OCI-LY7 (cell line): Measurements from ENCODE around the gene HSPA2. TPM values are rescaled to one million over a fixed set of nuclear protein-coding genes. Genes with fewer than 3 reads are reported as not detected.

Experiments
- BruUV-seq: library from RNA; stranded (reverse); fragments of 400-500 nt; replicated peaks from 2 replicates; lab custom pipeline; 2021; lab: Mats Ljungman, UMichigan
- CTCF ChIA-PET: fragments of 300-600 bp; sonication (Branson Sonifier 250); formaldehyde crosslinking; loops from one replicate; lab custom pipeline; 2022; ENCODE audit warnings: antibody characterized with exemption; ENCODE audit not compliant: unreplicated experiment; lab: Charles Lee
- POLR2A ChIA-PET: fragments of 300-600 bp; sonication (Branson Sonifier 250); formaldehyde crosslinking; loops from one replicate; lab custom pipeline; 2022; ENCODE audit warnings: antibody characterized with exemption; lab: Charles Lee
- DNase-seq: peaks from one replicate; pipeline ENCODE4 v3.0.0-alpha.2; 2015; ENCODE audit warnings: low spot score
- H2AFZ ChIP-seq: fragments of 200-600 bp; sonication (generic), shearing (Covaris generic); 2 replicates; pipeline ENCODE4 v1.6.1; 2014; ENCODE audit warnings: mild to moderate bottlenecking, antibody characterized with exemption, low read length, moderate library complexity
- H3K27ac ChIP-seq: fragments of 200-600 bp; sonication (generic); 2 replicates; pipeline ENCODE4 v1.5.1; 2014; ENCODE audit warnings: mixed run types, low read depth, mild to moderate bottlenecking, moderate library complexity, low read length, inconsistent platforms; ENCODE audit not compliant: poor library complexity, severe bottlenecking
- H3K36me3 ChIP-seq: fragments of 200-600 bp; sonication (generic); 2 replicates; pipeline ENCODE4 v1.6.1; 2014; ENCODE audit warnings: mild to moderate bottlenecking, antibody characterized with exemption, low read length, moderate library complexity, mixed read lengths; ENCODE audit not compliant: insufficient read depth
- H3K4me1 ChIP-seq: fragments of 200-600 bp; sonication (generic); 2 replicates; pipeline ENCODE4 v1.5.1; 2014; ENCODE audit warnings: mild to moderate bottlenecking, low read length; ENCODE audit not compliant: insufficient read depth, poor library complexity, severe bottlenecking
- H3K4me2 ChIP-seq: fragments of 200-600 bp; sonication (generic); 2 replicates; pipeline ENCODE4 v1.6.1; 2014; ENCODE audit warnings: mild to moderate bottlenecking, low read length
- H3K4me3 ChIP-seq: fragments of 200-600 bp; sonication (generic); 2 replicates; pipeline ENCODE4 v1.5.1; 2014; ENCODE audit warnings: mild to moderate bottlenecking, low read depth, low read length; ENCODE audit not compliant: poor library complexity, severe bottlenecking
- H3K79me2 ChIP-seq: fragments of 200-600 bp; sonication (generic); 2 replicates; pipeline ENCODE4 v1.6.1; 2016; ENCODE audit warnings: low read depth, mild to moderate bottlenecking, low read length, moderate library complexity, mixed read lengths; ENCODE audit not compliant: insufficient read depth
- H3K9me2 ChIP-seq: fragments of 200-600 bp; sonication (generic); 2 replicates; pipeline ENCODE4 v1.6.1; 2016; ENCODE audit warnings: mild to moderate bottlenecking, low read length, mixed read lengths; ENCODE audit not compliant: insufficient read depth
- H3K9me3 ChIP-seq: fragments of 200-600 bp; sonication (generic); 2 replicates; pipeline ENCODE4 v1.6.1; 2014; ENCODE audit warnings: mild to moderate bottlenecking, mixed run types, low read length, mixed read lengths
- H4K20me1 ChIP-seq: fragments of 200-600 bp; sonication (generic); 2 replicates; pipeline ENCODE4 v1.6.1; 2014; ENCODE audit warnings: mild to moderate bottlenecking, antibody characterized with exemption, low read length, moderate library complexity, mixed read lengths; ENCODE audit not compliant: insufficient read depth
- EZH2phosphoT487 ChIP-seq: fragments of 200-600 bp; sonication (generic); IDR thresholded peaks from 2 replicates; pipeline ENCODE4 v1.6.1; 2018; ENCODE audit warnings: low read depth, borderline replicate concordance, mild to moderate bottlenecking, mixed run types, antibody characterized with exemption, low read length, moderate library complexity, mixed read lengths
- intact Hi-C: fragments of 100-400 bp; cut with micrococcal nuclease; formaldehyde crosslinking; loops from one replicate; pipeline ENCODE4 v1.10.0; 2022; ENCODE audit not compliant: unreplicated experiment
- total RNA-seq, 2 experiments: library from RNA; depleted of rRNA in 1 of 2; stranded (reverse); fragments of >200 nt in 1 of 2; shearing (Covaris generic) in 1 of 2; gene quantifications; 2 replicates each; pipeline ENCODE4 v1.2.3, GENCODE V29; 2014 to 2022
- TF ChIP-seq, protein P1 (sequence below): fragments of 200-600 bp; sonication (generic); conservative IDR thresholded peaks from 2 replicates; pipeline ENCODE4 v1.5.1; 2014; ENCODE audit warnings: mild to moderate bottlenecking, antibody characterized with exemption, low read length, moderate library complexity, mixed read lengths

HSPA2 gene
- total RNA-seq, 2 experiments from 2014 or later, result 0.36 to 0.54 TPM

DNA sequence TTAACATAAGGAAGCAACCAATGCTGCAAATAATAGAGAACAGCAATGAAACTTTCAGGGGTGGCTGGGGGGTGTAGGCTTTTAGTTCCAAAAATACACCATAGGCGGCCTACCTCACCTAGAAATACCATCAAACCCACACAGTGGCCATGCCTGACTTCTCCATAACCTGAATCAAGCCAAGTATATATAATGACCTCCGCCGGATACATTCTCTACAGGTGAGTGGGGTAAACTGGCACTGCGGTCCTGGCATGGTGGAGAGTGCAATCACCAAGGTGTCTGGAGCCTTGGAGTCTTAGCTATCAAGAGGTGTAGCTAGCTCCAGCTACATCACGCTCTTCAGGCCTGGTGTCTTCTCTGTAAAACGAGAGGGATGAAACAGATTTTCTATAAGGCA, 38.1 kb upstream of the HSPA2 start:
- H3K4me2 ChIP-seq, result peak overlapping the region; percentile 99
- peak overlapping the region; percentile 67; the same call in 1 of the 2 replicates for H2AFZ ChIP-seq
- no TSS peak for BruUV-seq
- H3K36me3 ChIP-seq, result peaks cover 24% of the 10 kb centered on the region
- TF ChIP-seq, protein P1, sequence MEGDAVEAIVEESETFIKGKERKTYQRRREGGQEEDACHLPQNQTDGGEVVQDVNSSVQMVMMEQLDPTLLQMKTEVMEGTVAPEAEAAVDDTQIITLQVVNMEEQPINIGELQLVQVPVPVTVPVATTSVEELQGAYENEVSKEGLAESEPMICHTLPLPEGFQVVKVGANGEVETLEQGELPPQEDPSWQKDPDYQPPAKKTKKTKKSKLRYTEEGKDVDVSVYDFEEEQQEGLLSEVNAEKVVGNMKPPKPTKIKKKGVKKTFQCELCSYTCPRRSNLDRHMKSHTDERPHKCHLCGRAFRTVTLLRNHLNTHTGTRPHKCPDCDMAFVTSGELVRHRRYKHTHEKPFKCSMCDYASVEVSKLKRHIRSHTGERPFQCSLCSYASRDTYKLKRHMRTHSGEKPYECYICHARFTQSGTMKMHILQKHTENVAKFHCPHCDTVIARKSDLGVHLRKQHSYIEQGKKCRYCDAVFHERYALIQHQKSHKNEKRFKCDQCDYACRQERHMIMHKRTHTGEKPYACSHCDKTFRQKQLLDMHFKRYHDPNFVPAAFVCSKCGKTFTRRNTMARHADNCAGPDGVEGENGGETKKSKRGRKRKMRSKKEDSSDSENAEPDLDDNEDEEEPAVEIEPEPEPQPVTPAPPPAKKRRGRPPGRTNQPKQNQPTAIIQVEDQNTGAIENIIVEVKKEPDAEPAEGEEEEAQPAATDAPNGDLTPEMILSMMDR, result no peak
- TF ChIP-seq EZH2phosphoT487, result no peak
- H3K4me1 ChIP-seq, result peaks cover 51% of the 10 kb centered on the region
- peak overlapping the region; percentile 96 for H3K27ac ChIP-seq
- intact Hi-C loops, result loop anchor here (2.0 to 10.0 kb wide), 4 partner anchors 114 to 778 kb away; partner anchors contain the start of genes MTHFD1, SGPP1 and SYNE2
- peaks cover 77% of the 10 kb centered on the region for H3K79me2 ChIP-seq
- no peaks in the 10 kb centered on the region for H3K9me2 ChIP-seq
- CTCF ChIA-PET, result interaction anchor here (1.0 to 1.1 kb wide), 2 partner anchors 9 to 11 kb away, joined by 3 to 4 read pairs; no protein-coding TSS in a partner anchor
- no peaks in the 10 kb centered on the region for H3K9me3 ChIP-seq
- peaks cover 28% of the 10 kb centered on the region for H4K20me1 ChIP-seq
- peak overlapping the region; percentile 87 for H3K4me3 ChIP-seq
- DNase-seq, result peak; percentile 48
- POLR2A ChIA-PET, result interaction anchor here (0.8 to 3.1 kb wide), 7 partner anchors 9 to 165 kb away, joined by 3 to 13 read pairs (median 4); partner anchors contain the start of gene MTHFD1

DNA sequence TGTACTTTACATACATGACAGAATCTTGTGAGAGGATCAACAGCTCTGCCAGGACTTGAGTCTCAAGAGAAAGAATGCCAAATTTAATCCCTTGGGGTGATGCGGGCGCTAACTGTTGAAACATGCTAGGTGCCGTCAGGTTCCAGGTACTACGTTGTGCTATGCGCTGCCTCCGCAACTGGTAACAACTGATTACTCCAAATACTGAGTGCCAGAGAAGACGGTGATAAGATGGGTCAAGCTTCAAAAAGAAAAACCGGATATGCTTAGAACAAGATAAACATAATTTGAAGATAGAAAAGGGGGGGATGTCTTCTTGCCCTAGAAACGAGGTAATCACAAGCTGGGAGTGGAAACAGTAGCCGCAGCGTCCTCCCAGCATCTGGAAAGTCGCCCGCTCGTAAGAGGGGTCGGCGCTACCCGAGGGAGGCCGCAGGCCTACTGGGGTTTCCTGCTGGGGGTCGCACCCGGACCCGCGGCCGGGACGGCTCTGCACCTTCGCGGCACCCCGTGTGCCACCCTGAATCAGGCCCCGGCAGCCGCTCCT, 37.6 kb upstream of the HSPA2 start:
- no TSS peak for BruUV-seq

More for the DNA sequence above, 37.6 kb upstream of the HSPA2 start:
- peak overlapping the region; percentile 67 for H2AFZ ChIP-seq
- peak overlapping the region; percentile 96 for H3K27ac ChIP-seq
- peaks cover 19% of the 10 kb centered on the region for H3K36me3 ChIP-seq
- H3K9me2 ChIP-seq, result no peaks in the 10 kb centered on the region
- peaks cover 51% of the 10 kb centered on the region for H3K4me1 ChIP-seq
- H4K20me1 ChIP-seq, result peaks cover 28% of the 10 kb centered on the region
- H3K4me3 ChIP-seq, result peak overlapping the region; percentile 87
- peak overlapping the region; percentile 99 for H3K4me2 ChIP-seq
- peaks cover 77% of the 10 kb centered on the region for H3K79me2 ChIP-seq
- ChIA-PET POLR2A (interaction anchor here (0.6 to 3.1 kb wide), 9 partner anchors 9 to 868 kb away, joined by 3 to 13 read pairs (median 4); partner anchors contain the start of gene MTHFD1), CTCF (interaction anchor here (1.0 to 1.1 kb wide), 2 partner anchors 8 to 12 kb away, joined by 3 to 4 read pairs; no protein-coding TSS in a partner anchor)
- intact Hi-C loops, result loop anchor here (2.0 to 10.0 kb wide), 4 partner anchors 114 to 778 kb away; partner anchors contain the start of genes MTHFD1, SGPP1 and SYNE2
- peak; percentile 34 for DNase-seq
- H3K9me3 ChIP-seq, result no peaks in the 10 kb centered on the region
- TF ChIP-seq EZH2phosphoT487, result no peak
- TF ChIP-seq, protein P1, result no peak
